ENCODE results near the gene CDON. TPM values are rescaled to one million over a fixed set of nuclear protein-coding genes. Genes with fewer than 3 reads are reported as not detected.
A peak's percentile ranks its signal among the peaks of the same experiment; 100 is the strongest.

Gene CDON
- polyA plus RNA-seq, 1 donor from 2014 or later: not detected

DNA sequence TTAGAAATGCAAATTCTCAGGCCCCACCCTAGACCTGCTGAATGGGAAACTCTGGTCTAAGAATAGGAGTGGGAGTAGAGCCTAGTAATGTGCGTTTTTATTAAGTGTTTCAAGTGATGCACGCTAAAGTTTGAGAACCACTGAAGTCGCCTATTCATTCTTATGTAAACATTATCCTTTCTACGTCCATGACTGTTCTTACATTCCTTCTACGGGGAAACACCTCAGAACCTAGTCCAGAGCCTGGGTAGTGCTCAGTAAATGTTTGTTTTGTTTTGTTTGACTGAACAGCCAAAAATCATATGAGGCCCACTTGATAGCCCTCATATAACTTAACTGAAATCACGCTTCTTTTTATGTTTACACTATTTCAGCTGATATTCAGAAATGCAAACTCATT, 87.0 kb downstream of the CDON start:
- peaks cover 2% of the 10 kb centered on the region for H3K27me3 Mint-ChIP-seq
- H3K27ac Mint-ChIP-seq: no peak overlapping the region
- no peaks in the 10 kb centered on the region for H3K36me3 Mint-ChIP-seq
- no peak overlapping the region for H3K4me3 Mint-ChIP-seq
- no peaks in the 10 kb centered on the region for H3K4me1 Mint-ChIP-seq
- peaks cover 0 to 2% (median 0%) of the 10 kb centered on the region in 3 donors for H3K9me3 Mint-ChIP-seq

DNA sequence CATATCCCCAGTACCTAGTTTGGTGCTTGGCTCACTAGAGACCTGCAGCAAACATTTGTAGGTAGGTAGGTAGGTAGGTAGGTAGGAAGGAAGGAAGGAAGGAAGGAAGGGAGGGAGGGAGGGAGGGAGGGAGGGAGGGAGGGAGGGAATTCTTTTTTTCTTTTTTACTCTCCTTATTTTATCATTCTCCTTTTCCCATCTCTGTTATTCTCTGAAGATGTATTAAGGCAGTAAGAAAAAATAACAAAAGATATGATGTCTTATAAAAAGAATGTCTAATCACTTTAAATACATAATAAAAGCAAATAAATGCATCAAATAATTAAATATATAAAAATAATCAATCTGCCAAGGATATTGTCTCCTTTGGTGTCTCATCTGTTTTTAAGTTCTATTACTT, 88.4 kb downstream of the CDON start:
- Mint-ChIP-seq H3K36me3 (no peaks in the 10 kb centered on the region), H3K9me3 (peaks cover 0 to 2% (median 0%) of the 10 kb centered on the region in 3 donors), H3K27me3 (peaks cover 2% of the 10 kb centered on the region), H3K27ac (no peak overlapping the region), H3K4me1 (no peaks in the 10 kb centered on the region), H3K4me3 (no peak overlapping the region)

DNA sequence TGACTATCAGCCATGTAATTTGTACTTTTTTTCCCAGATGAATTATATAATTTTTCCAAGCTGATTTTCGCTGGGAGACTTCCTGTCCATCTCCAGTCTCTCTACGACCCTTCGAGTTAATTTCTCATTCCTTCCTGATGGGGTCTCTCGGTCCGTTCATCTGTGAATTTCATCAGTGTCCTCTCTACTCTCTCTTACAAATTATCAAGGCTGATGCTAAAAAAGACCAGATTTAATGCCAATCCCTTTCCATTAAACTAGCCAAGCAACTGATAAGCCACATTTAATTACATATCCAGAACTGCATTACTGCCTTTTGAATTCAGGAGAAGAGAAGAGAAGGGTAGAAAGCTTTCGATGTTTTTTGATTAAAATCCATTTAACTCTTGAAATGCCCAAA, 91.0 kb downstream of the CDON start:
- Mint-ChIP-seq H3K4me3 (no peak overlapping the region), H3K27me3 (peaks cover 4% of the 10 kb centered on the region), H3K36me3 (no peaks in the 10 kb centered on the region), H3K27ac (no peak overlapping the region), H3K4me1 (peaks cover 0 to 2% (median 0%) of the 10 kb centered on the region in 3 donors), H3K9me3 (peaks cover 0 to 2% (median 0%) of the 10 kb centered on the region in 3 donors)

DNA sequence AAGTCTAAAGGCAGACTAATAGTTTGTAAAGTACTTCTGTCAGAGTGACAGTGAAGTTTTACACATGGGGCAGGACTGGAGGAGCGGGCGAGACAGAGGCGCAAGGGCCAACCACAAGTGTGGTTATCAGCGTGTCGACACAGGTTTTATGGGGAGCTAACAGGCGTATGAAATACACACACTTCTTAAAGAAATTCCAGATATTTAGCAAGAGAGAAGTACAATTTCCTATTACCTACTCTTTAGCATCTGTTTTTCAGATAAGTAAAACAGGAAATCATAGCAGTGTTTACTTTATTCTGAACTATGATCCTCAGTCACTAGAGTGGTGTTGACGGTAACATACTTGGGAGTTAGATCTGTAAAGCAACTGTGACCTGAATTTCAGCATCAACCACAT, 94.3 kb downstream of the CDON start:
- H3K36me3 Mint-ChIP-seq: no peaks in the 10 kb centered on the region
- H3K27me3 Mint-ChIP-seq: peaks cover 6% of the 10 kb centered on the region
- no peak overlapping the region for H3K4me3 Mint-ChIP-seq
- peaks cover 0 to 2% (median 0%) of the 10 kb centered on the region in 3 donors for H3K9me3 Mint-ChIP-seq
- H3K27ac Mint-ChIP-seq: no peak overlapping the region
- H3K4me1 Mint-ChIP-seq: peaks cover 0 to 2% (median 0%) of the 10 kb centered on the region in 3 donors

DNA sequence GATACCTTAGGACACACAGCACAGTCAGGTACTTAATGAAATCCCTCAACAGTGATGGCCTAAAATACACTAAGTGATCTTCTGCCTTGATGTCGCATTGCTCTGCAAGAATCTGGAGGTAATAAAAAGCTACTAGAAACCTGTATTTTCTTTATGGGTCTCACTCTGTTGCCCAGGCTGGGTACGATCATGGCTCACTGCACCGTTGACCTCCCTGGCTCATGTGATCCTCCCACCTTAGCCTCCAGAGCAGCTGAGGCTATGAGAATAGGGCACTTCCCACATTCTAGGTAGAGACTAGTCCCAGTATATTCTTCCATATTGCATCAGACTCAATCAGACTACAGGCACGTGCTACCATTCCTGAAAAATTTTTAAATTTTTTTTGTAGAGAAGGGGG, 95.2 kb downstream of the CDON start:
- Mint-ChIP-seq H3K4me1 (peaks cover 0 to 2% (median 0%) of the 10 kb centered on the region in 3 donors), H3K27me3 (peaks cover 5% of the 10 kb centered on the region), H3K36me3 (peaks cover 2% of the 10 kb centered on the region), H3K27ac (no peak overlapping the region), H3K9me3 (peaks cover 2 to 8% (median 5%) of the 10 kb centered on the region in 3 donors), H3K4me3 (no peak overlapping the region)

DNA sequence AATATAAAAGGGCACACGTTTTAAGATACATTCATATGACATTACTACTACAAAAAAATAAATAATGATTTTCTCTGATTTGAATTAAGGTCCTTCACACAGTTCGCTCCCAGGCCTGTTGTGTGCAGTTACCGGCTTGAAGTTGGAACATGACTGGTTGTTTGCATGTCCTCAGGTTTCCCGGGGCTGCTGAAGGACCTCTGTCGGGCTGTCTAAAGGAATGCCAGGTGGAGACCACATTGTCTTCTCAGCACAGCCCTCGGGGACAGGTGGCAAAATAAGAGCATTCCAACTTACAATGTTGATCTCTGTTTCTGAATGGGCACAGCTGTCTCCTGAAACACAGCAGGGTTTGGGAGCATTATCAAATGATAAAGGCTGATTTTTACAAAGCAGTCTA, 101.9 kb downstream of the CDON start:
- H3K27ac Mint-ChIP-seq: no peak overlapping the region
- peaks cover 3 to 14% (median 6%) of the 10 kb centered on the region in 3 donors for H3K9me3 Mint-ChIP-seq
- H3K4me3 Mint-ChIP-seq: peak overlapping the region in 1 of 4 donors; percentile 6
- peaks cover 6% of the 10 kb centered on the region for H3K27me3 Mint-ChIP-seq
- peaks cover 2% of the 10 kb centered on the region for H3K36me3 Mint-ChIP-seq
- H3K4me1 Mint-ChIP-seq: peaks cover 0 to 4% (median 3%) of the 10 kb centered on the region in 3 donors

DNA sequence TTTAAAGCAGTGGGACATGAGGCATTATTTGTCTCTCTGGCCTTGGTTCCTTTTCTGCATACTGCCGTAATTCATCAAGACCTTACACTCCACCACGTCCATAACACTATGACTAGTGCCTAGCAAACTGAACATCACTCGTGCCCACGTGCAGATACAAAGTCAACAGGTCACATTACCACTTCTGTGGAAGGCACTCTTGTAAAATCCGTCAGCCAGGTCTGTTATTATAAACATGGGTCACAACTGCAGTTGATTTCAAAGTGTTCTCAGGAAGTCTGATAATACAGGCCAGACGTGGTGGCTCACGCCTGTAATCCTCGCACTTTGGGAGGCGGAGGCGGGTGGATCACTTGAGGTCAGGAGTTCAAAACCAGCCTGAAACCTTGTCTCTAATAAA, 102.7 kb downstream of the CDON start:
- Mint-ChIP-seq H3K9me3 (peaks cover 3 to 14% (median 6%) of the 10 kb centered on the region in 3 donors), H3K36me3 (peaks cover 2% of the 10 kb centered on the region), H3K4me1 (peaks cover 0 to 4% (median 3%) of the 10 kb centered on the region in 3 donors), H3K27me3 (peaks cover 6% of the 10 kb centered on the region), H3K27ac (no peak overlapping the region), H3K4me3 (no peak overlapping the region)

DNA sequence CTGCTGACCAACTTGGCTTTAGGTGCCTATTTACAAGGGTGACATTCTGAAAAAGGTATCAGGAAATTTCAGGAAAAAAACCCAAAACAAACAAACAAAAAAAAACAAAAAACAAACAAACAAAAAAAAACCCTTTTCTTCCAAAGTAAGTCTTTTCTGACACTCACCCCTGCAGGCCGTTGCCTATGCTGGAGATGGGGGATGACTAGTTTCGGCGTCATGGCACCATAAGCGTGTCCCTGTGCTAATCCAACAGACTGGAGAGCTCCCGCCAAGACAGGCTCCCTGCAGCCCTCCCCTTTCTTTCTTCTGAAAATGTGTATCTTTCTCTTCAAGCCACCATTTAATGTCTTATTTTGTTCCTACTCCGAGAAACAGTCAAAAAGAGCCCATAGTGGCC, 103.2 kb downstream of the CDON start:
- H3K4me3 Mint-ChIP-seq: no peak overlapping the region
- H3K9me3 Mint-ChIP-seq: peaks cover 3 to 14% (median 6%) of the 10 kb centered on the region in 3 donors
- H3K27me3 Mint-ChIP-seq: peaks cover 6% of the 10 kb centered on the region
- peaks cover 2% of the 10 kb centered on the region for H3K36me3 Mint-ChIP-seq
- H3K27ac Mint-ChIP-seq: no peak overlapping the region
- H3K4me1 Mint-ChIP-seq: peaks cover 0 to 4% (median 3%) of the 10 kb centered on the region in 3 donors

DNA sequence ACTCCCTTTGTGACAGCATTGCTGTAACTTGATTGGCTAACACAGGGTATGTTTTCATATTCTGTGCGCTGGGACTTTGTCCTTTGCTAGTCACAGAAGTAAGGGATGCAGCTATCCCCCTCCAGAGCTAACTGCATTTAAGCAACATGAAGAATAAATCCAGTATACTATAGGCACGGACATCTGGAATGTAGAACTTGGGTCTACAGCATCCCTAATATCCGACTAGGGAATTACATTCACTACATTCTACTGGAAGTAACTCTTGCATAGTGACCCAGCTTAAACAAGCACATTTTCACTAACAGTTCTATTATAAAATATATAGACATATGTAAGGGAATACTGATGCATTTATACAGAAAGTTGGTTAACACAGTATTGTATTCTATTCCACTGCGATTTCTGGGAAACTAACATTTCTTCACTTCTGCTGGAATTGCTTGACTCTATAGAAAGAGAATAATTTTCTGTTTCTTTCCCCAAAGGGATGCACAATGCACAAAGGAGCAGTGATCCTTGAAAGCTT, 103.7 kb downstream of the CDON start:
- H3K36me3 Mint-ChIP-seq: peaks cover 2% of the 10 kb centered on the region
- H3K4me3 Mint-ChIP-seq: no peak overlapping the region
- peaks cover 0 to 4% (median 3%) of the 10 kb centered on the region in 3 donors for H3K4me1 Mint-ChIP-seq
- H3K27me3 Mint-ChIP-seq: peaks cover 7% of the 10 kb centered on the region
- peaks cover 3 to 14% (median 6%) of the 10 kb centered on the region in 3 donors for H3K9me3 Mint-ChIP-seq
- no peak overlapping the region for H3K27ac Mint-ChIP-seq

DNA sequence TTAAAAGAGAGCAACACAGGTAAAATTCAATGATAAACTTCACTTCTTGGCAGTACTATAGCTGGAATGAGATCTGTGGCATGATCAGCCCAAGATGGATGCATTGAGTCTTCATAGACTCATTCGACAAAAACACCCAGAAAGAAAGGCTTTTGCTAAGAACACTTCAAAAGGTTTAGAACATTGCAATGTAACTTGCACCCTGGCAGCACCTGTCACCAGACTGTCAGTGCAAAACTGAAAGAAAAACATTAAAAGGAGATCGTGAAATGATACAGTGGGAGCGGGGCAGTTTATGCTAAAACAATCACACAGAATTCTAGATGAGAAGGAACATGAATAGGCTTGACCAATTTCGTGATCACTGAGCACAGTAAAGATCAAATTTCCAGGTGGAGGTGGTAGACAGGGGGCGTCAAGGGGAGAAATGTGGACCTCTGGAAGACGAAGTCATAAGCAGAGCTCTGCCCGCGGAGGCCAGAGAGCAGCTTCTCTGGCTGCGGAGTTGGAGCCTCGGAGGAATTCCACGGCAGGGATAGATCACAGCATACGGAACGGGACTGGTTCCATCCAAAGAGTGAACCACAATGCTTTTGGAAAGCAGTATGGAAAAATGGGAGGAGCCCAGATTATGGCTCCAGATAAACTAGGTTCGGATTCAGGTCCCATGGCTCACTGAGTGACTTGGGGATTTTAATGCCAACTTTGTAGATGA, 104.9 kb downstream of the CDON start:
- Mint-ChIP-seq H3K4me1 (peaks cover 0 to 4% (median 3%) of the 10 kb centered on the region in 3 donors), H3K36me3 (peaks cover 1% of the 10 kb centered on the region), H3K27me3 (peaks cover 7% of the 10 kb centered on the region), H3K9me3 (peaks cover 3 to 8% (median 4%) of the 10 kb centered on the region in 3 donors), H3K4me3 (no peak overlapping the region), H3K27ac (no peak overlapping the region)

DNA sequence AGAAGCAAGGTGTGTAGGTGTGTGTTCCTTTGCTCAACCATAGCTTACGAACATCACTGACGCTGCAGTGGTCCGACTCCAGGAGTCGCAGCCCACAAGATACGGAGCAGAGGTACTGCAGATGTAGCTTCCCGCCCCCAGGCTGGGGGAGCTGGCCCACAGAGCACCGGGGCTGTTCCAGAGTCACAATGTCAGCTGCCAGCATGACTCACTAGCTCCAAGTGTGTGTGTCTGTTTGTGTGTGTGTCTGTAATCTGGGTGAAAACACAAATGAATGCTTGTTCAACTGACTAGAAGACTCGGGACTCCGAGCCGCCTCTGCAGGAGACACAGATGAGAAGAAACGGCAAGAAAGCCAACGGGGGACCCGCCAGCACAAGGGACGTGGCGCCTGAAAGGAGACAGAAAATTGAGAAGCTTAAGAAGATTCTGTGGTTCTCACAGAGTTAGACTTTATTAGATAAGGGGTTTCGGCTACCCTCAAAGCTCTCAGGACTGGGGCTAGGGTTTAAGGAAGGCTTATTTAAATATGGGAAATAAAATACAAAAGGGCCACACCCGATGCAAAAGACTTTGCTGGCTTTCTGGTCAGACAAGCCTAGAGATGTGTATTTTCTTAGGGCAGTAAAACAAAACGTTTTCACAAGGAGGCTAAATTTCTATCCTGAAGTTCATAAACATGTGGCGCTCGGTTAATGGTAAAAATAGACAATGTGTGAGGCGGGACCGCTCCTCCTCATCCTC, 106.1 kb downstream of the CDON start:
- Mint-ChIP-seq H3K4me3 (no peak overlapping the region), H3K36me3 (no peaks in the 10 kb centered on the region), H3K27ac (no peak overlapping the region), H3K9me3 (no peaks in the 10 kb centered on the region), H3K4me1 (peaks cover 0 to 4% (median 3%) of the 10 kb centered on the region in 3 donors), H3K27me3 (peaks cover 4% of the 10 kb centered on the region)

DNA sequence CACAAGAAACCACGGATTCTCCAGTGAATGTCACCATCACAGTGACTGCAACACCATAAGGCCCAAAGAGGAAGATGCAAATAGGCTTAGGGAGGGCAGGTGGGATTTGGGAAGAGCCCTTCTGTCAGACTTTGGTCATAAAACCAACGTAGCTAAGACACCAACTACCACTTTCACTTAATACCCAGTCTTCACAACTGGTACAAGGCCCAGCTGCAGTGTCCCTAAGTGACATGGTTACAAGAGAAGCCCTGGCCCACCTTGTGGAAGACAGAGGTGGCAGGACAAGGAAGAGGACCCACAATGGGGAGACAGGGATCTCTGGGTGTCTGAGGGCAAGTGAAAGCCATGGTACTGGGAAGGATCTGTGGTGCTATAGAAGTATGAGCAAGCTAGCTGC, 106.8 kb downstream of the CDON start:
- Mint-ChIP-seq H3K36me3 (no peaks in the 10 kb centered on the region), H3K27me3 (peaks cover 4% of the 10 kb centered on the region), H3K27ac (no peak overlapping the region), H3K4me3 (no peak overlapping the region), H3K9me3 (no peaks in the 10 kb centered on the region), H3K4me1 (peaks cover 0 to 4% (median 3%) of the 10 kb centered on the region in 3 donors)

DNA sequence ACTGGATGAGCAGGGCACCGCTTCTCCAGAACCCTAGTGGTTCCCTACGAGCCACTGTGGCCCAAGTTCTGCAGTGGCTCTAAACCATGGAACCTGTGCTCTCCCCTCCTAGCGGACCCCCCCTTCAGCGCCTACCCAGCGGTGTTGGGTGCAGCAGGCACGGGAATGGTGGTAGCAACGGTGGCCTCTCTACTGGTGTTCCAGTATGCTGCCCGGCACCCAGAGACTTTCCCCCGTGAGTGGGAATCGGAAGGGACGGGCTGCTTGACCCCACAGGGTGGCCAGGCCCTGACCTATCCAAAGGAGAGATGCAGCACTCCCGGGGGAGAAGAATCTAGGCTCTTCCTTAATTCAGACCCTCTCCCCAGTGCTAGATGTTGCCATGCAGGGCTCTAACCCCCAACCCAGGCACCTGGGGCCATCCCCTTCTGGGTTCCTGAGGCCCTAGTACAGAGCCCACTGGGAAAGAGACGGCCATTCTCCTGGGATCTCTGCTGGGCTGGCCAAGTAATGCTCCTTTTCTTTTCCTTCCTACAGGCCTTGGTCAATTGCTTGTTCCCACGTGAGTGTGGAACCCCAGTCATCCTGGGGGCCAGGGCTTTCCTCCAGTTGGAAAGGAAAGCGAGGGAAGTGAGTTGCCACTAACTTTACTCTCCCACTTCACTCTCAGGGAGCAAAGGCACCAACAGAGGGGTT, 107.6 kb downstream of the CDON start:
- Mint-ChIP-seq H3K9me3 (no peaks in the 10 kb centered on the region), H3K4me1 (peaks cover 0 to 4% (median 3%) of the 10 kb centered on the region in 3 donors), H3K27ac (no peak overlapping the region), H3K36me3 (no peaks in the 10 kb centered on the region), H3K27me3 (peaks cover 4% of the 10 kb centered on the region), H3K4me3 (no peak overlapping the region)

DNA sequence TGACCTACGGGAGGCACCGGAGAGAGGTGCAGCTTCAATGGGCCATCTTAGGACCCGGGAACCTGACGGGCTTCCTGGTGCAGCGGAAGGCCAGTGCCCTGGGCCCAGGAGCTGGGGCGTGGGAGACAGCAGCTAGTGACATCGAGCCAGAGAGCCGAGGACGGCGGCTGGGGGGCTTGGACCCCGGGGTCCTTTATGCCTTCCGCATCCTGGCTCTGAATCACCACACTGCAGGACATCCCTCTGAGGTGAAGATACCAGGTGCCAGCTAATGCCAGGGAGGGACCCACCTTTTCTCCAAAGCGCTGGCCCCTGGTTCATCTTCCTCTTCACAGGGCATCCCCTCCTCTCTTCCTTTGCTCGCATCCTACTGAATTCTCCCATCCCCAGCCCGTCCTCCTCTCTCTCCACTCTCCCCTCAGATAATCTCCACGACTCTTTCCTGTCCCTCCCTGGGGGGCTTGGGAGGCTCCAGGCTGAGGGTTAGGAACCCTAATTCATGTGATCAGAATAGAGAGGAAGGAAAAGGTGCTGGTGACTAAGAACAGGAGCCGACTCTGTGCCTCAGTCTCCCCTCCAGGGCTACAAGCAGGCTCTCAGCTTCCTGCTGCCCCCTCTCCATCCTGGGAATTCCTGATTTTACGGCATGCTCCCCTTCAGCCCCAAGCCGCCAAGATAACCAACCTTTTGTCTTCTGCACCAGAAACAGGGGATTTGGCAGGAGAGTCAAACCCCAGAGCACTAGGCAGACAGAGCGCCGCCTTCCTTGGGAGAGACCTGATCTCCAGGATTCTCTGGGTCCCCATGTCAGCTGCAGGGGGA, 108.3 kb downstream of the CDON start:
- peak overlapping the region in 1 of 3 donors; percentile 35 for H3K27ac Mint-ChIP-seq
- no peaks in the 10 kb centered on the region for H3K36me3 Mint-ChIP-seq

More for the DNA sequence above, 108.3 kb downstream of the CDON start:
- Mint-ChIP-seq H3K27me3 (peaks cover 4% of the 10 kb centered on the region), H3K9me3 (no peaks in the 10 kb centered on the region), H3K4me1 (peaks cover 0 to 5% (median 3%) of the 10 kb centered on the region in 3 donors), H3K4me3 (no peak overlapping the region)
